Fibroblast of lung (primary cell): ENCODE measurements around the gene VAMP5.
A peak's percentile ranks its signal among the peaks of the same experiment; 100 is the strongest.

Experiments used
- CTCF ChIP-seq, 2 donors: IDR thresholded peaks in 1 of 2; conservative IDR thresholded peaks in 1 of 2; 1 replicate in 1 of 2; 2 replicates in 1 of 2; pipeline ENCODE4 v1.5.1; 2011 to 2012; ENCODE audit warnings: low read length in 2 of 2, control low read depth in 1 of 2, inconsistent platforms in 1 of 2, low read depth in 1 of 2, mild to moderate bottlenecking in 1 of 2
- EZH2 ChIP-seq: IDR thresholded peaks from 2 replicates; pipeline ENCODE4 v1.5.1; 2012; ENCODE audit warnings: low read length, control low read depth, mild to moderate bottlenecking; ENCODE audit errors: missing control alignments

GRCh38 chr2:85537600-85538506, 46.4 kb upstream of the VAMP5 start:
- TF ChIP-seq CTCF (conservative IDR thresholded peaks at IDR 0.05 in 1 of 2, IDR thresholded peaks at IDR 0.05 in 1 of 2; ENCODE audit: low read depth in 1 of 2, low read length in 2 of 2), result peak in 1 of 2 donors; percentile 4
- no peak for TF ChIP-seq EZH2
